NOMO-1 treated with dmso at 0.1 percent for 144 hours (cell line): ENCODE measurements around the gene CTNND2.

Source experiments
- DNase-seq: peaks from one replicate; lab custom pipeline; 2025; ENCODE audit not compliant: unreplicated experiment; lab: John Stamatoyannopoulos, UW

The CTNND2 gene

GRCh38 chr5:11780641-11781345 is 123.5 kb downstream of the CTNND2 start:
- no peak for DNase-seq

GRCh38 chr5:11777096-11777495 is 127.2 kb downstream of the CTNND2 start:
- DNase-seq = no peak

GRCh38 chr5:11770310-11770709 is 133.9 kb downstream of the CTNND2 start:
- no peak for DNase-seq

- DNase-seq = no peak
These were observed 143.2 kb downstream of the CTNND2 start for GRCh38 chr5:11760934-11761603.

GRCh38 chr5:11758321-11758720 is 145.9 kb downstream of the CTNND2 start:
- no peak for DNase-seq

GRCh38 chr5:11757661-11758060 is 146.6 kb downstream of the CTNND2 start:
- DNase-seq = no peak

GRCh38 chr5:11737010-11737409 is 167.2 kb downstream of the CTNND2 start:
- DNase-seq = no peak

- no peak for DNase-seq
These were observed 169.9 kb downstream of the CTNND2 start for GRCh38 chr5:11734369-11734768.

- no peak for DNase-seq
These were observed 170.4 kb downstream of the CTNND2 start for GRCh38 chr5:11733840-11734192.

- no peak for DNase-seq
These were observed 170.9 kb downstream of the CTNND2 start for GRCh38 chr5:11733185-11733839.

GRCh38 chr5:11724940-11725339 is 179.3 kb downstream of the CTNND2 start:
- DNase-seq = no peak

GRCh38 chr5:11719888-11720481 is 184.3 kb downstream of the CTNND2 start:
- DNase-seq = no peak

- no peak for DNase-seq
These were observed 188.6 kb downstream of the CTNND2 start for GRCh38 chr5:11715461-11716196.

- DNase-seq = no peak
These were observed 192.3 kb downstream of the CTNND2 start for GRCh38 chr5:11711932-11712331.

GRCh38 chr5:11709021-11709420 is 195.2 kb downstream of the CTNND2 start:
- no peak for DNase-seq

GRCh38 chr5:11704916-11705315 is 199.3 kb downstream of the CTNND2 start:
- DNase-seq = no peak

- DNase-seq = no peak
These were observed 203.9 kb downstream of the CTNND2 start for GRCh38 chr5:11700391-11700790.

GRCh38 chr5:11692636-11693035 is 211.6 kb downstream of the CTNND2 start:
- DNase-seq = no peak

- no peak for DNase-seq
These were observed 216.7 kb downstream of the CTNND2 start for GRCh38 chr5:11687498-11687897.

- DNase-seq = no peak
These were observed 219.6 kb downstream of the CTNND2 start for GRCh38 chr5:11684607-11685006.

- DNase-seq = no peak
These were observed 220.6 kb downstream of the CTNND2 start for GRCh38 chr5:11683666-11684065.
